ENCODE measurements around the gene CNST. TPM values are rescaled to one million over a fixed set of nuclear protein-coding genes. Genes with fewer than 3 reads are reported as not detected.

The CNST gene
- total RNA-seq, 1 experiment from 2014 or later, result 19.8 TPM

DNA sequence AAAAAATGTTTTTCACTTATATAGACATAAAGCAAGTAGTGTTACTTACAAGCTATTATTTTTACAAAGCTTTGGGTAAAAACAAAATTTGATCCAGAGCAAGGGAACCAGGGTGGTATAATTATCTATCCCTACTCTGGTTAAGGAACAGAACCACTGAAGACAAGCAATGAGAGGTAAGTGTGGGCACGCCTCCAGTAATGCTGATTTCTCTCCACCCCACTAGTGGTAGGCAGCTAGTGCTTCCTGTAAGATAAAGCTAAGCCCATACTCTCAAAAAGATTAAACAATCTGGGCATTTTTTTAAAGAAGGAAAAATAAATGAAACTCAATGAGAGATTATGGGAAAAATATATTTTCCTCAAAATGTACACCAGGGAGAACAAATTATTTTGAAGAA lies 22.3 kb upstream of the CNST start:
- no peak overlapping the region for H2BK120ac ChIP-seq (ENCODE audit: low read depth, low read length, poor library complexity, severe bottlenecking)
- H3K79me2 ChIP-seq (ENCODE audit: insufficient read depth, low read length), result no peaks in the 10 kb centered on the region
- no peak overlapping the region for H3K56ac ChIP-seq (ENCODE audit: insufficient read length, low read depth, low read length)
- no peak overlapping the region for H2BK15ac ChIP-seq (ENCODE audit: low read depth, low read length)
- Mint-ChIP-seq H3K27ac (no peak overlapping the region), H3K27me3 (ENCODE audit: low read depth) (no peaks in the 10 kb centered on the region), H3K4me3 (no peak overlapping the region), H3K36me3 (ENCODE audit: insufficient read depth in 1 of 3, low read depth in 3 of 3) (peaks cover 21 to 64% (median 30%) of the 10 kb centered on the region in 3 experiments; a peak in 6 of 7 replicates), H3K4me1 (no peaks in the 10 kb centered on the region), H3K9me3 (no peaks in the 10 kb centered on the region; a peak in 1 of 5 replicates)
- H3K9ac ChIP-seq (ENCODE audit: extremely low read depth, insufficient read length, low read length), result no peak overlapping the region
- no peak overlapping the region for H3T11ph ChIP-seq (ENCODE audit: low read length)
- H3K27ac ChIP-seq (ENCODE audit: insufficient read length, low read depth, low read length), result no peak overlapping the region
- no peak overlapping the region for H2BK12ac ChIP-seq (ENCODE audit: insufficient read length, low read depth, low read length)
- H3K9me3 ChIP-seq (ENCODE audit: control insufficient read depth, low read depth, low read length), result no peaks in the 10 kb centered on the region
- no peaks in the 10 kb centered on the region for H3K27me3 ChIP-seq (ENCODE audit: insufficient read depth, low read length)
- no peak overlapping the region for H3K4me2 ChIP-seq (ENCODE audit: insufficient read depth, insufficient read length, low read length)
- TF ChIP-seq, protein P1, sequence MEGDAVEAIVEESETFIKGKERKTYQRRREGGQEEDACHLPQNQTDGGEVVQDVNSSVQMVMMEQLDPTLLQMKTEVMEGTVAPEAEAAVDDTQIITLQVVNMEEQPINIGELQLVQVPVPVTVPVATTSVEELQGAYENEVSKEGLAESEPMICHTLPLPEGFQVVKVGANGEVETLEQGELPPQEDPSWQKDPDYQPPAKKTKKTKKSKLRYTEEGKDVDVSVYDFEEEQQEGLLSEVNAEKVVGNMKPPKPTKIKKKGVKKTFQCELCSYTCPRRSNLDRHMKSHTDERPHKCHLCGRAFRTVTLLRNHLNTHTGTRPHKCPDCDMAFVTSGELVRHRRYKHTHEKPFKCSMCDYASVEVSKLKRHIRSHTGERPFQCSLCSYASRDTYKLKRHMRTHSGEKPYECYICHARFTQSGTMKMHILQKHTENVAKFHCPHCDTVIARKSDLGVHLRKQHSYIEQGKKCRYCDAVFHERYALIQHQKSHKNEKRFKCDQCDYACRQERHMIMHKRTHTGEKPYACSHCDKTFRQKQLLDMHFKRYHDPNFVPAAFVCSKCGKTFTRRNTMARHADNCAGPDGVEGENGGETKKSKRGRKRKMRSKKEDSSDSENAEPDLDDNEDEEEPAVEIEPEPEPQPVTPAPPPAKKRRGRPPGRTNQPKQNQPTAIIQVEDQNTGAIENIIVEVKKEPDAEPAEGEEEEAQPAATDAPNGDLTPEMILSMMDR (conservative IDR thresholded peaks at IDR 0.05), result no peak
- no peak overlapping the region for H4K5ac ChIP-seq (ENCODE audit: insufficient read length, low read depth, low read length)
- H2AFZ ChIP-seq (ENCODE audit: low read length), result no peak overlapping the region
- H4K91ac ChIP-seq (ENCODE audit: insufficient read length, low read depth, low read length), result no peak overlapping the region
- H3K4ac ChIP-seq (ENCODE audit: low read depth, low read length), result no peak overlapping the region
- H4K8ac ChIP-seq (replicated peaks; ENCODE audit: insufficient read length, low read depth, low read length), result no peak overlapping the region
- no CpG with 5 or more reads among the region's 1 CpG for WGBS (ENCODE audit: extremely low coverage, insufficient read length, low lambda C conversion rate)
- H3K23ac ChIP-seq (ENCODE audit: insufficient read length, low read depth, low read length), result no peak overlapping the region
- H2BK20ac ChIP-seq (ENCODE audit: low read depth, low read length, poor library complexity, severe bottlenecking), result no peak overlapping the region
- no peak overlapping the region for H3K18ac ChIP-seq (ENCODE audit: insufficient read length, low read depth, low read length)
- H2BK5ac ChIP-seq (ENCODE audit: insufficient read length, low read length), result no peak overlapping the region
- no peaks in the 10 kb centered on the region for H3K4me1 ChIP-seq (ENCODE audit: insufficient read depth, low read length)
- H3K79me1 ChIP-seq (ENCODE audit: insufficient read depth, low read depth, low read length, poor library complexity, severe bottlenecking), result no peaks in the 10 kb centered on the region
- no peak overlapping the region for H3K14ac ChIP-seq (ENCODE audit: insufficient read depth, low read length)
- H2AK5ac ChIP-seq (ENCODE audit: insufficient read length, low read length), result no peak overlapping the region
- no peak for DNase-seq
- no peaks in the 10 kb centered on the region for H3K23me2 ChIP-seq (ENCODE audit: insufficient read length, low read depth, low read length, poor library complexity, severe bottlenecking)
- H4K20me1 ChIP-seq (ENCODE audit: control insufficient read depth, insufficient read depth, insufficient read length), result no peaks in the 10 kb centered on the region
